WERI-Rb-1 (cell line): ENCODE results near the gene RBM23.
"Not testable (repeated sequence)": the region's sequence is repeated elsewhere in the genome, so short reads cannot be mapped to it uniquely, and the experiment has no call there.

Experiments used
- DNase-seq: peaks from one replicate; pipeline ENCODE4 v3.0.0-alpha.2; 2020
- H3K27ac ChIP-seq: fragments of 250-450 bp; sonication (Bioruptor Pico); 2 replicates; pipeline ENCODE4 v1.5.1; 2020; ENCODE audit warnings: mild to moderate bottlenecking, moderate library complexity
- H3K27me3 ChIP-seq: fragments of 250-450 bp; sonication (Bioruptor Pico); 2 replicates; pipeline ENCODE4 v1.5.1; 2021; ENCODE audit warnings: mild to moderate bottlenecking, low read depth, moderate library complexity; ENCODE audit not compliant: insufficient read depth, severe bottlenecking
- H3K36me3 ChIP-seq: fragments of 250-450 bp; sonication (Bioruptor Pico); 2 replicates; pipeline ENCODE4 v1.5.1; 2020; ENCODE audit warnings: mild to moderate bottlenecking, moderate library complexity
- H3K4me3 ChIP-seq: 2 replicates; pipeline ENCODE4 v1.5.1; 2011; ENCODE audit warnings: low read depth, mild to moderate bottlenecking, control low read depth, low read length
- H3K9me3 ChIP-seq: fragments of 250-450 bp; sonication (Bioruptor Pico); 2 replicates; pipeline ENCODE4 v1.5.1; 2021; ENCODE audit warnings: mild to moderate bottlenecking, moderate library complexity; ENCODE audit not compliant: severe bottlenecking
- CTCF ChIP-seq: IDR thresholded peaks from 2 replicates; pipeline ENCODE4 v1.5.1; 2011; ENCODE audit warnings: low read depth, mild to moderate bottlenecking, control low read depth, inconsistent platforms, low read length

Gene RBM23

GRCh38 chr14:22918804-22919600, at the start of gene RBM23:
TSS of gene RBM23 (minus strand) at chr14:22919149.
- Histone ChIP-seq H3K36me3 (peaks cover 57% of the 10 kb centered on the region), H3K27ac (peak within 1 kb of the TSS; percentile 97), H3K4me3 (peak within 1 kb of the TSS; percentile 100), H3K9me3 (no peaks in the 10 kb centered on the region), H3K27me3 (no peaks in the 10 kb centered on the region)
- DNase-seq: peak; percentile 99
- TF ChIP-seq CTCF: no peak

GRCh38 chr14:22966783-22967269, 47.9 kb upstream of the RBM23 start:
- no peak overlapping the region for H3K4me3 ChIP-seq
- no peaks in the 10 kb centered on the region for H3K36me3 ChIP-seq
- H3K9me3 ChIP-seq: no peaks in the 10 kb centered on the region
- no peak for DNase-seq
- TF ChIP-seq CTCF: no peak
- no peaks in the 10 kb centered on the region for H3K27me3 ChIP-seq
- H3K27ac ChIP-seq: no peak overlapping the region

- not testable (repeated sequence) for H3K27me3 ChIP-seq, H3K36me3 ChIP-seq, H3K4me3 ChIP-seq, H3K27ac ChIP-seq, H3K9me3 ChIP-seq, DNase-seq
Observed at GRCh38 chr14:22965916-22966782, 47.2 kb upstream of the RBM23 start.

- Histone ChIP-seq H3K4me3 (no peak overlapping the region), H3K36me3 (no peaks in the 10 kb centered on the region), H3K9me3 (no peaks in the 10 kb centered on the region), H3K27ac (no peak overlapping the region), H3K27me3 (no peaks in the 10 kb centered on the region)
- no peak for DNase-seq
- no peak for TF ChIP-seq CTCF
Observed at GRCh38 chr14:22962061-22962676, 43.2 kb upstream of the RBM23 start.

GRCh38 chr14:22955702-22956569, 37.0 kb upstream of the RBM23 start:
- no peak for DNase-seq
- Histone ChIP-seq H3K4me3 (peak overlapping the region; percentile 87), H3K9me3 (no peaks in the 10 kb centered on the region), H3K36me3 (peaks cover 15% of the 10 kb centered on the region), H3K27me3 (no peaks in the 10 kb centered on the region), H3K27ac (peak overlapping the region; percentile 96)
- no peak for TF ChIP-seq CTCF
